GM19043 (cell line): ENCODE results near the gene GPX3.

Experiments used
- ATAC-seq: cut with Tn5 transposase; IDR thresholded peaks from one replicate; pipeline ENCODE4 v1.9.1; 2021; ENCODE audit warnings: low read depth; ENCODE audit not compliant: unreplicated experiment

Gene GPX3

GRCh38 chr5:151074557-151074956 lies 54.2 kb downstream of the GPX3 start:
- no peak for ATAC-seq

GRCh38 chr5:151075698-151076331 lies 55.4 kb downstream of the GPX3 start:
- ATAC-seq, result no peak

GRCh38 chr5:151076616-151077015 lies 56.2 kb downstream of the GPX3 start:
- ATAC-seq, result no peak

- ATAC-seq, result no peak
Measured at GRCh38 chr5:151077419-151077818, 57.0 kb downstream of the GPX3 start.

GRCh38 chr5:151077967-151078366 lies 57.6 kb downstream of the GPX3 start:
- no peak for ATAC-seq
